ENCODE measurements around the gene NEO1. TPM values are rescaled to one million over a fixed set of nuclear protein-coding genes. Genes with fewer than 3 reads are reported as not detected.

Gene NEO1
- total RNA-seq, 4 donors from 2014 or later: 27.1 to 39.6 (median 28.8) TPM

- TF ChIP-seq POLR2A (IDR thresholded peaks at IDR 0.05): no peak
These were observed 89.1 kb downstream of the NEO1 start for GRCh38 chr15:73141216-73141900.

DNA sequence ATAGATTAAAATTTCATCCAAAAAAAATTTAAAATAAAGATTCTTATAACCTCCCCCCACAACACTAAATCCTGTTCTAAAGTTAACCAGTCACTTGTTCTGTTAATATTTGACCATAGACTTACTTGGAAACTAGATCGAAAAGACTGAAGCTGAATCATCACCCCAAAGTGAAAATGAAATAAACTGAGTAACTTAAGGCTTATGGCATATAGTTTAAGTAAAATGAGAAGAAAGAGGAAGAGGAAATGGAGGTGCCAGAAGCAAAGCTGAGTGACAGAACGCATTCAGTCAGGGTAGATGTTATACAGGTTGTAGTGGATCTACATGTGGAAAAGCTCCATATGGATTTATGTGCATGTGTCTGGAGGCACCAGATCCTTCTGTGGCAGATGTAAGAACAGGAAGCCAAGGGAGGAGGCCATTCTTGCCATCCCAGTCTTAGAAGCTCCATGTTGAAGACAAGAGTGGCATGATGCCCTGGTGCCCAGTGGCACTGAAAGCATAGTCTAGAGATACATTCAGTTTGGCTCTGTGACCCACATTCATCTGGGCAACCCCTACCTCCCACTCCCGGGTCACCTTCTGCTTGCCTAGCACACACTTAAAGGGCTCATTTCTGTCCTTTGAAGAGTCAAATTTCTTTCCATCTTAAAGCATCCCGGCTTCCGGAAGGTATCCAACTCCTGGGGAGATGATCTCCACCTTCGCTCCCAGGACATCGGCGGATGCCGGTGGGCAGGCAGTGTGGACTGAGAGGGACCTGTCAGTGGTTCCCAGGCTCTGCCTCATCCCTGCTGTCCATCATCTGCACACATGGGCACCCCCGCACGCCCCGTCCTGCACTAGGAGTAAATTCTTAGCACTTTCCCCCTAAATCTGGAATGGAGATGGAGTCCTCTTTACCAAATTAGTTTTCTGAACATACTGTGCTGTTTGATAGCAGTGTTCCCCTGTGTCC is 90.8 kb downstream of the NEO1 start:
- no peaks in the 10 kb centered on the region for H3K4me1 ChIP-seq
- no peaks in the 10 kb centered on the region for H3K27me3 ChIP-seq
- no peaks in the 10 kb centered on the region for H3K9me3 ChIP-seq
- 93 to 97% methylated on average over 12 of the region's 12 CpGs for WGBS, 2 donors
- H3K27ac ChIP-seq: no peak overlapping the region
- H3K36me3 ChIP-seq: no peaks in the 10 kb centered on the region
- no peak for DNase-seq
- no peak overlapping the region for H3K4me3 ChIP-seq (replicated peaks in 1 of 3)
- TF ChIP-seq CTCF (IDR thresholded peaks at IDR 0.05): no peak
- TF ChIP-seq POLR2A (IDR thresholded peaks at IDR 0.05): no peak
- intact Hi-C loops (cut with DNase I): no loop called here

More at GRCh38 chr15:73141216-73141900, 89.1 kb downstream of the NEO1 start:
- Histone ChIP-seq H3K9me3 (no peaks in the 10 kb centered on the region), H3K4me3 (replicated peaks in 1 of 3) (no peak overlapping the region), H3K27me3 (no peaks in the 10 kb centered on the region), H3K36me3 (no peaks in the 10 kb centered on the region), H3K4me1 (no peaks in the 10 kb centered on the region), H3K27ac (no peak overlapping the region)
- 73 to 75% methylated on average over 3 of the region's 3 CpGs for WGBS, 2 donors
- no peak for DNase-seq
- intact Hi-C loops (cut with DNase I): no loop called here

DNA sequence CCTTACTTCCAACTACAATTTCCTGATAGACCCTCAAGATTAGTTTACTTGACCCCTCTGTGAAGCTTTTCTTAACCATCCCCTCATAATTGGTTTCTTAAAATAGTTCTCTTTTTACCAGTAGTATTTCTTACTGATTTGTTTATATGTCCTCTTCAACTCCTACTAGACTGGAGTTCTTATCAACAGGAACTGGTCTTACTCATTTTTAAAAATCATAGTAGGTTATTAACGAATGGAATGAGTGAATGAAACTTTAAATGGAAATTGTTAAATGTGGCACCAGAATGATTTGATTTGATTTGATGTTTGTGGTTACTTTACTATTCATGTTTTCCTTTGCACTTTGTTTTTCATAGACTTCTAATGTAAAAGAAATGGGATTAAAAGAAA is 91.5 kb downstream of the NEO1 start:
- Histone ChIP-seq H3K9me3 (no peaks in the 10 kb centered on the region), H3K27ac (no peak overlapping the region), H3K4me1 (no peaks in the 10 kb centered on the region), H3K27me3 (no peaks in the 10 kb centered on the region), H3K36me3 (no peaks in the 10 kb centered on the region), H3K4me3 (replicated peaks in 1 of 3) (no peak overlapping the region)
- no peak for DNase-seq
- no peak for TF ChIP-seq POLR2A (IDR thresholded peaks at IDR 0.05)
- TF ChIP-seq CTCF (IDR thresholded peaks at IDR 0.05): no peak
- WGBS, 2 donors: 77 to 84% methylated on average over 1 of the region's 1 CpG
- intact Hi-C loops (cut with DNase I): no loop called here

GRCh38 chr15:73146419-73146818 is 94.2 kb downstream of the NEO1 start:
- Histone ChIP-seq H3K9me3 (no peaks in the 10 kb centered on the region), H3K27ac (no peak overlapping the region), H3K27me3 (no peaks in the 10 kb centered on the region), H3K4me3 (replicated peaks in 1 of 3) (no peak overlapping the region), H3K36me3 (no peaks in the 10 kb centered on the region), H3K4me1 (no peaks in the 10 kb centered on the region)
- DNase-seq: no peak
- intact Hi-C loops (cut with DNase I): no loop called here
- TF ChIP-seq CTCF (IDR thresholded peaks at IDR 0.05) (no peak), POLR2A (IDR thresholded peaks at IDR 0.05) (no peak)

DNA sequence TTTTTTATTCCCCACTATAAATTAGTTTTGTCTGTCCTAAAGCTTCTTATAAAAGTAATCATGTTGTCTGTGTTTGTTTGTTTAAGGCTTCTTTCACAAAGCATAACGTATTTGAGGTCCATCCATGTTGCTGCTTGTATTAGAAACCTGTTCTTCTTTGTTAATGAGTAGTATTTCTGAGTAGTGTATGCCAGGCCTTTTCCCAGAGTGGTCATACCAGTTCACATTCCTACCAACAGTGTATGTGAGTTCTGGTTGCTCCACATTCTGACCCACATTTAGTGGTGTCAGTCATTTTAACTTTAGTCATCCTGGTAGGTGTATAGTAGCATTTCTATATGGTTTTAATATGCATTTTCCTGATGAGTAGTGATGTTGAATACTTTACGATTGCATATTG is 98.6 kb downstream of the NEO1 start:
- Histone ChIP-seq H3K36me3 (no peaks in the 10 kb centered on the region), H3K9me3 (no peaks in the 10 kb centered on the region), H3K4me3 (replicated peaks in 1 of 3) (no peak overlapping the region), H3K4me1 (no peaks in the 10 kb centered on the region), H3K27me3 (no peaks in the 10 kb centered on the region), H3K27ac (no peak overlapping the region)
- intact Hi-C loops (cut with DNase I): no loop called here
- DNase-seq: no peak
- TF ChIP-seq POLR2A (IDR thresholded peaks at IDR 0.05) (no peak), CTCF (IDR thresholded peaks at IDR 0.05) (no peak)
- 87 to 88% methylated on average over 2 of the region's 2 CpGs for WGBS, 2 donors
